ENCODE measurements around the gene ATXN7L1.
A peak's percentile ranks its signal among the peaks of the same experiment; 100 is the strongest.
"Not testable (repeated sequence)": the region's sequence is repeated elsewhere in the genome, so short reads cannot be mapped to it uniquely, and the experiment has no call there.

The ATXN7L1 gene

DNA sequence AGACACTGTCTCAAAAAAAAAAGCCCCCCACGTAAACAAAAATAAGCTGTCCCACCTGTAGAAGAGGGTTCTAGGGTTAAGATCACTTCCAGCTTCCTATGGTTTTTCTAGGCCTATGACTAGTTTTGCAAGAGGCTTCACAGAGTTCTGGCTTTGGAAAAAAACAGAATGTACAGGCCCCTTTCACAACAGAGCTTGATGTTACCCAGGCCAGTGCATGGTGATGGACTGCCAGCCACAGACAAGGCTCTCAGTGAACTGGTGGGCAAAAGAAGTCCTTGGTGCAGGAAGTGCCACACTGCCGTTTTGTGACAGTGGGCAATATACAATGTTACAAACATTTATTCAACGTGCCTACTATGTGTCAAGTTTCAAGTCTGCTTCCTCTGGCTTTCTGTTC lies 276.8 kb downstream of the ATXN7L1 start:
- no peak for DNase-seq

DNA sequence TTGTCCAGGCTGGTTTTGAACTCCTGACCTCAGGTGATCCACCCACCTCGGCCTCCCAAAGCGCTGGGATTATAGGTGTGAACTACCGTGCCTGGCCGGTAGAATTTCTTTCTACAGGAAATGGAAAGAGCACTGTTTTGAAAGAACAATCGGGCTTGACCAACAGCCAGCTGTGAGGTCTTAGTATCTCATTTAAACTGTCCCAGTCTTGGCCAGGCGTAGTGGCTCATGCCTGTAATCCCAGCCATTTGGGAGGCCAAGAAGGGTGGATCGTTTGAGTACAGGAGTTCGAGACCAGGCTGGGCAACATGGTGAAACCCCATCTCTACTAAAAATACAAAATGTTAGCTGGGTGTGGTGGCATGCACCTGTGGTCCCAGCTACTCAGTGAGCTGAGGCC lies 277.3 kb downstream of the ATXN7L1 start:
- not testable (repeated sequence) for DNase-seq

DNA sequence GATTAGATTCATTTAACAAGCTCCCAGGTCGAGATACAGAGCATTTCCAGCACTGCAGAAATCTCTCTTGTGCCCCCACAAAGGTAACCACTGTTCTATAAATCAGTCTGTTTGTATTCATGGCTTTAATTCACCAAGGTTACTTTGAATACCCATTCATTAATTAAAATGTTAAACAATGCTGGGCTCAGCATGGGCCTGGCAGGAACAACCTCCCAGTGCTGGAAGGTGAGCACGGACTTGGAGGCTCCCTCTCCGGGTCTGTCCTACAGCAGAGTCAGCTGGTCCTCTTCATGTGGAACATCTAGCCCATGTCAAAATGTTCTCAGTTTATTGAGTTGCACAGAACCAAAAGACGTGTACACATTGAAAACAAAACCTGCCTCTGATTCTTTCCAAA lies 279.5 kb downstream of the ATXN7L1 start:
- no peak for DNase-seq

DNA sequence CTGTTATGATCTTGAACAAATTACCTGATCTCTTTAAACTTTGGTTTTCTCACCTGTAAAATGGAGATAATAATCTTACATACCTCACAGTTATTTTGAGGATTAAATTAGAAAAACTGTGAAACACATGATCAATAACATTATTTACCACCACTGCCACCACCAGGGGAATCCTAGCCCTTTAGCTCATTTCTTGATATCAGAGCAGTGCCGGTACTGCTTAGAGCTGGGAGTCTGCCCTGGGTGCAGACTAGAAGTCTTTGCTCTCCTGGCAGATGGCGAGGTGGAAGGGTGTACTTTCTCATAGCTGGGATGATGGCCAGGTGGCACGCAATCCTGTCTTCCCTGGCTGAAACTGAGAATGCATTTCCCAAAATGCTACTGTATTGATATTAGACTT lies 282.4 kb downstream of the ATXN7L1 start:
- DNase-seq, result no peak

DNA sequence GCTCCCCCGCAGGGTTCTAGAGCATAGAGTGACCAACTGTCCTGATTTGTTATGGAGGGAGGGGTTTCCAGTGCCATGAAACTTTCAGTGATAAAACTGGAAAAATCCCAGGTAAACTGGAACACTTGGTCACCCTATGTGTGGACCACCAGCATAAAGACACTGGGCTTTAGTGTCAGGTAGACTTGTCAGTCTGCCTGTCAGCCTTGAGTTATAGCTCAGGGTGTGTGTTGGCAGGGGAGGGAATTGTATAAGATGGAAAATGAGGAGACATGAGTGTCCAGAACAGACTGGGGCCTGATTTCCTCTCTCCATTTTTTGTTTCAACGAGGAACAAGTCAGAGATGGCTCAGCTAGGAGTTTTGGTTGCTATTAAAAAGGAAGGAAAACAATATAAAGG lies 284.9 kb downstream of the ATXN7L1 start:
- DNase-seq, result no peak

DNA sequence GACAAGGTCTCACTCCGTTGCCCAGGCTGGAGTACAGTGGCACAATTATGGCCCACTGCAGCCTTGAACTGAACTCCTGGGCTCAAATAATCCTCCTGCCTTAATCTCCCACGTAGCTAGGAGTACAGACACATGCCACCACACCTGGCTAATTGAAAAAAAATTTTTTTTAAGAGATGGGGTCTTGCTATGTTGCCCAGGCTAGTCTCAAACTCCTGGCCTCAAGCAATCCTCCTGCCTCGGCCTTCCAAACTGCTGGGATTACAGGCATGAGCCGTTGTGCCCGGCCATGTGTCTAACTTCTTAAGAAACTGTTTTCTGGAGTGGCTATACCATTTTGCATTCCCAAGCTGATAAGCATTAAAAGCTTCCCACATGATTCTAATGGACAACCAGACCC lies 285.6 kb downstream of the ATXN7L1 start:
- DNase-seq, result no peak

DNA sequence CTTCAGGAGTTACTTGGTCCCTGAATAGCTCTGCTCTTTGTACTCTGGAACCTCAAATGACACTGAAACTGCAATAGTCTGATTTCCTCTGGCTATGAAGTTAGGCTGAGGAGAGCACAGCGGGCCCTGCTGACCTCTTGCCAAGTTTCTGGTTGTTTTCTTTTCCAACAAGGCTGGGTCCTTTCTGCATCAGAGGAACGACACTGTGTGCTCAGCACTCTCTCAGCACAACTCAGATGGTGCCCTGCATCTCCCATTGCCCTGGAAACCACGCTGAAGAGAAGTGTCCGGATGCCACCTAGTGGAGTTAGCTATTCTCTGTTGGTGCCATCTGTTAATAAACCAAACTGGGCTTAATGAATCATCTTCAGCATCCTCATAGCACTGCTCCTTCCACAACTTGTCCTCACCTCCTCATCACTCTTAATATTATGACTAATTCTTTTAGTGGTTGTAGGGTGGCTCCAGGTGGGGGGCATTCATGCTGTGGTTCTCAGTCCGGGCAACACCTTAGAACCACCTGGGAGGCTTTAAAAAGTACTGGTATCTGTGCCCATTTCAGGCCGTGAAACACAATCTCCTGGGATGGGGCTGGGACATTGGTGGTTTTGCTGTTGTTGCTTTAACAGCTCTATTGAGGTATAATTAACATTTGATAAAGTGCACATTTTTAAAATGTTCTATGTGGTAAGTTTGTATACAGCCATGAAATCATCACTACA lies 286.9 kb downstream of the ATXN7L1 start:
- peak; percentile 33 for DNase-seq

DNA sequence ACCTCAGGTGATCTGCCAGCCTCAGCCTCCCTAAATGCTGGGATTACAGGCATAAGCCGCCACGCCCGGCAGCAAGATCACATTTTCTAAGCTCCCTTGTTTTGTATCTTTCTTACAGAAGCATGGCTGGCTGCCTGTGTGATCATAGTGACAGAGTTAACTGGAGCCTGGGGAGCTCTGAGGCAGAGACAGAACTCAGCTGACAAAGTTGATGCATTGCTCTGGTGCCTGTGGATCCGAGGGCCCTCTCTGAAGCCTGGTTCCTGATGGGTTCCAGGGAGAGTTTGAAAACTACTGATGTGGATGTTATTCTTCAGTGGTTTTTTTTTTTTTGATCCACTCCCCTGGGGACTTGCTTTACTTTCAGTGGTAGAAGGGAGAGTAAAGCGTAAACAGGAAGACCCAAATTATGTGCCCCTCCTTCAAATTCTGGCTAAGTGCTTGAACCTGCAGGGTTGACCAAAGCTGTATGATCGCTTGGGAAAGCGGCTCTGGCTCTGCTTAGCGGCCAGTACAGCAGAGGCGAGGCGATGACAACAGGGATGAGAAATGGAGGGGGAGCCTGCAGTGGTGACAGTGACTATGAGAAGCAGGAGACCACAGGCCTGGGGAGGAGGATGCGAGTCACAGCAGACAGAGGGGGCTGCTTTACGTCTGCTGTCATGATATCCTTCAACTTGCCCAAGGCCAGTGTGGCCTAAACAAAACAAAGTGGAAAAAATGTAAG lies 288.3 kb downstream of the ATXN7L1 start:
- DNase-seq, result no peak

DNA sequence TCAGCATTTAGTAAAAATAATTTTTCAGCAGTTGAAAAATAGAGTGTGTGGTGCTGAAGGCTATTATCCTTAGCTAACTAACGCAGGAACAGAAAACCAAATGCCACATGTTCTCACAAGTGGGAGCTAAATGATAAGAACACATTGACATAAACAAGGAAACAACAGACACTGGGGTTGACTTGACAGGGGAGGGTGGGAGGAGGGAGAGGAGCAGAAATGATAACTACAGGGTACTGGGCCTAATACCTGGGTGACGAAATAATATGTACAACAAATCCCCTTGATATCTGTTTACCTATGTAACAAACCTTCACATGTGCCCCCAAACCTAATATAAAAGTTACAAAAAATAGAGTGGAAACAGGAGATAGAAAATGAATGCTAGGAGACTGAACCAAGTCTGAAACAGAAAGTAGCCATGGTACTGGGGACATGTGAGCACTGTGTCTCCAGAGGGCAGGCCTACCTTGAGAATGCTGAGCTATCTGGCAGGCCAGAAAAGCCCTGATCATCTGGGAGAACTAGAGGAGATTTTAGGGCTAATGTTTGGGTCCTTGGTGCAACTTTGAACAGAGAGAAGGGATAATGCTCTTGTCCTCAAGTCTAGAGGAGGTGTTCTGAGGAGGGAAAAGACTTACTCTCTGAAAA lies 290.4 kb downstream of the ATXN7L1 start:
- no peak for DNase-seq

DNA sequence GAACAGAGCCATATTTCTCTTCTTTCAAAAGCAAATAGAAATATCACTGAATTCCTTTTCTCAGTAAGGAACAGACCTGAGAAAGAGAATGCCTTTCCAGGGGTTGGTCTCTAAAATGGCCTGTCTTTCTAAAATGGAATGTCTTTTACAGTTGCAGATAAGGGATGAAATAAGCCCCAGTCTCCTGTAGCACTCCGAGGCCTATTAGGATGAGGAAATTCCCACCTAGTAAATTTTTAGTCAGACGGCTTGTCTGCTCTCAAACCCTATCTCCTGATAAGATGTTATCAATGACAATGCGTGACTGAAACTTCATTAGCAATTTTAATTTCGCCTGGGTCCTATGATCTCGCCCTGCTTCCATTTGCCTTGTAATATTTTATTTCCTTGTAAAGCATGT lies 292.2 kb downstream of the ATXN7L1 start:
- DNase-seq, result no peak

DNA sequence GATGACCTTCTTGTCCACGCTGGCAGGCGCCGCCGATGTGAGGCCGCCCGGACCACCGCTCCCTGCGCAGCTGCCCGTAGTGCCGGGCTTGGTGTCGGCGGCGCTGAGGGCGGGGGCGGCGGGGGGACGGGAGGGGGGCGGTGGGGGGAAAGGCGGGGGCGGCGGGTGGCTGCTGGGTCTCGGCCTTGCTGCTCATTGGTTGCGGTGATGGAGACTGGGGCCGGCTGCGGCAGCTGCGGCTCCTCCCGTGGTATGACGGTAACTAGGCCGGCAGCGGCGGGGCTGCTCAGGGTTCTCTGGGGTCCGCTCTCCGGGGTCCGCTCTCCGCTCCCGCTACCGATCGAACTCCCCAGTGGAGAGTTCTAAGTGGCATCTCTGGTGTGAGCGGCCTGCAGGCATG lies 293.3 kb downstream of the ATXN7L1 start:
- DNase-seq, result no peak

DNA sequence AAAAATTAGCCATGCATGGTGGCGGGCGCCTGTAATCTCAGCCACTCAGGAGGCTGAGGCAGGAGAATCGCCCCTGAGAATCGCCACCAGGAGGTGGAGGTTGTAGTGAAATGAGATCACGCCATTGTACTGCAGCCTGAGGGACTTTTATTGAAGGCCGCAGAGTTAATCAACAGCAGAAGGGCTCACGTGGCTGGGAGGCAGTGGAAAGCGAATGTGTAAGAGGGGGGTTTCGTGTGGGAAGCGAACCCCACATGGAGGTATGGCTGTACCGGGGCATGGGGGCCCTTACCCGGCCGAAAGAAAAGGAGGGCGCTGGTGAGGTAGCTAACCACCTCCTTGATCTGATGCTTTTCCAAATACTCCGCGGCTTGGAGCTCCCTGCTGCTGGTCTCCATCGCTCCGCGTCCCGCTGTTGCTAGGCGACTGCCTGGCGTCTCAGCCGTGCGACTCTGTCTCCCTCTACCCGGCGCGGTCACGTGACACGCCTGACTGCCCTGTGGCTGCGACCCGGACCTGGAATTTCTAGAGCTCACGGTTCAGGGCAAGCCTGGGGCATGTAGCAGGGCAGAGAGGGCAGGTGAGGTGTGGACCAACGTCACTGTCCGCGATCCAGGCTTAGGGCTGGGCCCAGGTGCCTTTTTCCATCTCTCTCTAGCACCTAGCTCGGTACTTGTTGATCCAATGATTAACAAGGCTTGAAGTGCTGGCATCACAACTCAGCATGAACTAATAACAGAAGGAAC lies 295.2 kb downstream of the ATXN7L1 start, which contains the start of gene EFCAB10:
EFCAB10 (minus strand) TSS at position 428 of the 746 bp plus-strand sequence; CDS start at position 398, 30 bp downstream.
- no peak for DNase-seq

DNA sequence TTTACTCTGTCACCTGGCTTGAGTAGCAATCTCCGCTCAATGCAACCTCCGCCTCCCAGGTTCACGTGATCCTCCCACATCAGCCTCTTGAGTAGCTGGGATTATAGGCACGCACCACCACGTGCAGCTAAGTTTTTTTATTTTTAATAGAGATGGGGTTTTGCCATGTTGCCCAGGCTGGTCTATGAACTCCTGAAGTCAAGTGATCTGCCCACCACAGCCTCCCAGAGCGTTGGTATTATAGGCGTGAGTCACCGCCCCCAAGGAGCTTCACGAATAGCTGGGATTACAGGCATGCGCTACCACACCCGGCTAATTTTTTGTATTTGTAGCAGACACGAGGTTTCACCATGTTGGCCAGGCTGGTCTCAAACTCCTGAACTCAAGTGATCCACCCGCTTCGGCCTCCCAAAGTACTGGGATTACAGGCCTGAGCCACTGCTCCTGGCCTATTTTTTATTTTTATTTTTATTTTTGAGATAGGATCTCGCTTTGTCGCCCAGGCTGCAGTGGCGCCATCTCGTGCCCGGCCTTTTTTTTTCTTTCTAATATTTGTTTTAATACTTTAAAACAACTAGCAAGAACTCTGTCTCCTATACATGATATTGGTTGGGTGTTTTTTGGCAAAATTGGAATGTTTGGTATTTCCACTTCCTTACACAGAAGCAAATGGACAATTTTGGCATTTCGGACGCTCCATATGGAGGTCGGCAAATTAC lies 296.2 kb downstream of the ATXN7L1 start:
- no peak for DNase-seq

DNA sequence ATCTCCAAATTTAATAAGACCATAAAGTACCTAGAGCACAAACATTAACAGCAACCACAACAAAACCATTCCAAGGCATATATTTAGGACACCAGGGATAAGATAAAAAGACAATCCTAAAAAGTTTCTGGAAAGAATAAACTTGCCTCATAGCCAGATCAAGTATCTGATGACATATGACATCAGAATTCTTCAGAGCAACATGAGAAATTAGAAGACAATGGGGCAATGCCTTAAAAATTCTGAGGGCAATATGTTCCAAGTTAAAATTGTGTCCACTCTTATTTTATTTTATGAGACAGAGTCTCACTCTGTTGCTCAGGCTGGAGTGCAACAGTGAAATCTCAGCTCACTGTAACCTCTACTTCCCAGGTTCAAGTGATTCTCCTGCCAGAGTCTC lies 297.9 kb downstream of the ATXN7L1 start:
- no peak for DNase-seq

DNA sequence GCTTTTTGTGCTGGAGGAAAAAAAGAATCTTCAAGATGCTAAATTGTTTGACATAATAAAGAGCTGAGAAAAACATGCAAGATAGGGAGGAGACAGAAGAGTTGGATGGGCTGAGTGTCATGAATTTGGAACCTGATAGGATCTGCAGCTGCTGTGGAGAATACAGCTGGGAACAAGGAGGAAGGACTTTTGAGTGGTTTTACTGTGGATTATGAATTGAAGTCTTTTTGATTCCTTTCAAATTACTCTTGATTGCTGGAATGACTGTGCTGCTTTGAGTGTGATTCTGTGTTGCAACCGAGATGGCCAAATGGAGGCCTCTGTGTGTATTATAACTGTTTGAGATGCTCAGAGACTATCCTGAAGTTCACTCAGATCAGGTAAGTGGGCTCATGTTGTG lies 299.1 kb downstream of the ATXN7L1 start:
- DNase-seq, result no peak

DNA sequence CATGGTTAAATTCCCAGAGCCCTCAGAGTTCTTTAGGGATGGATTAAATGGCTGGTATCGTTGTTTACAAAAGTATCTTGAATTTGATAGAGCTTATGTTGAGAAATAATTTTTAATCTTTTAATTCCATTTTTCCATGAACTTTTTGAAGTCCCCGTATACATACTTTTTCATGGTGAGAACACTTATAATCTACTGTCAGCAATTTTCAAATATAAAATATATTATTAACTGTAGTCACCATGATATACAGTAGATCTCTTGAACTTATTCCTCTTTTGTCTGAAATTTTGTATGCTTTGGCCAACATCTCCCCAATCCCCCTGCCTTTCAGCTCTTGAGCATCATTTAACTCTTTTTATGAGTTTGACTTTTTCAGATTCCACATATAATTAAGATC lies 304.5 kb downstream of the ATXN7L1 start:
- no peak for DNase-seq

DNA sequence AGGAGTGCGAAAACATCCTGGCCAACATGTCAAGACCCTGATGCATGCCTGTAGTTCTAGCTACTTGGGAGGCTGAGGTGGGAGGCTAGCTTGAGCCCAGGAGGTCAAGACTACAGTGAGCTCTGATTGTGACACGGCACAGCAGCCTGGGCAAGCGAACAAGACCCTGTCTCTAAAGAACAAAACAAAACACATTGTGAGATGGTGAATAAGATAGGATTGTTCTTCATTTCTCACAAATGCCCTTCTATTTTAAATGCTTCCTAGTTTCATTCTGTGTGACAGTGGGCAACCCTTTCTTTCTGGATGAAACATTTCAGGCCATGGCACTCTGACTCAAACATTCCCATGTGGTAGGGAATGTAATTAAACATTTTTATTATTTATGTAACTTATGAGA lies 308.6 kb downstream of the ATXN7L1 start:
- DNase-seq, result no peak

DNA sequence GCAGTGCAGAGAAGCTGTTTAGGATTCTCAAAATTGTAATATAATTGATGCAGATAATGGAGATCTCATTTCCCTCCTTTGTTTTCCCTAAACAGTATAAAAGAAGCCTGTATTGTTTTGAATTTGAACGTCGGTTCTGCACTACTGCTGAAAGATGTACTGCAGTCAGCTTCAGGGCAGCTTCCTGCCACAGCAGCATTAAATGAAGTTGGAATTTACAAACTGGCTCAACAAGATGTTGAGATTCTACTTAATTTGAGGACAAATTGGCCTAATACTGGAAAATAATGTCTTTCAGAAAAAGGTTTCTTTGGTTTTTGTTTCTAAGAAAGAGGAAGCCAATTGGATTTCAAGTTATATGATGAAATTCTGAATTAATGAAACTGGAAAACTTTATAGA lies 309.4 kb downstream of the ATXN7L1 start:
- DNase-seq, result no peak

DNA sequence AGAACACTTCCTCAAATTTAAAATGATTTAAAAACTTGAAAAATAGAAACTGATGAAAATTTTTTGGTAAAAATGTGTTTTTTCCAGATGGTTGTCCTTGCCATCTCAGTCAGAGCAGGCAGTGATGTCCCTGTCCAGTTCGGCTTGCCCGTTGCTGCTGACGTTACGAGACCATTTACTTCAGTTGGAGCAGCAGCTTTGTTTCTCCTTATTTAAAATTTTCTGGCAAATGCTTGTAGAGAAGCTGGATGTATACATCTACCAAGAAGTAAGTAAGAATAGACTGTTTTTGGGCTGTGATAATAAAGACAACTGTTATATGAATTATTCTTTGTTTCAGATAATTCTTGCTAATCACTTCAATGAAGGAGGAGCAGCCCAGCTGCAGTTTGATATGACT lies 311.2 kb downstream of the ATXN7L1 start:
- no peak for DNase-seq

DNA sequence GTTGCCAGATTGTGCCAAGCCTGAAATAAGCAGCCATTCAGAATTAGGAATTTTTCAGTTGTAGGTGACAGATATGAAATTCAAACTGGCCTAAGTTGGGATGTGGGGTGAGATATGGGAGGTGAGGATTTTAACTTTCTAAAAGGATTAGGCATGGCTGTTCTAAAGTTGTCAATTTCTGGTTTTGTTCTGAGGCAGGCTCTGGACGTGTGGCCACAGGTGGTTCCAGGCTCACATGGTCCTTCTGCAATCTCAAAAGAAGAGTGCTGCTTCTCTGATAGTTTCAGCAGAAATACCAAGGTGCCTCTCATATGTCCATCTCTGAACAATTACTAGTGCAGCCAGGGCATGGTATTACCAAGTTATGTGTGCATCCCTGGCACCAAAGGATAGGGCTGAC lies 316.5 kb downstream of the ATXN7L1 start:
- no peak for DNase-seq
